NB4 (cell line): ENCODE results near the gene MMADHC.

Experiments used
- CTCF ChIP-seq: IDR thresholded peaks from one replicate; pipeline ENCODE4 v1.5.1; 2012; ENCODE audit warnings: low read depth, low read length
- MAX ChIP-seq: IDR thresholded peaks from 2 replicates; pipeline ENCODE4 v1.6.1; 2011; ENCODE audit warnings: low read depth, low read length
- POLR2A ChIP-seq: IDR thresholded peaks from 2 replicates; pipeline ENCODE4 v1.6.1; 2011; ENCODE audit warnings: mild to moderate bottlenecking; ENCODE audit not compliant: insufficient read length; ENCODE audit errors: extremely low read depth

- TF ChIP-seq POLR2A (no peak), CTCF (no peak), MAX (no peak)
These were observed 59.4 kb downstream of the MMADHC start for GRCh38 chr2:149527998-149528755.
